Measurements from ENCODE around the gene ADGRA1. TPM values are rescaled to one million over a fixed set of nuclear protein-coding genes. Genes with fewer than 3 reads are reported as not detected.
"Not testable (repeated sequence)": the region's sequence is repeated elsewhere in the genome, so short reads cannot be mapped to it uniquely, and the experiment has no call there.

ADGRA1 gene
- total RNA-seq, 1 experiment from 2014 or later, result not detected

GRCh38 chr10:133110609-133111275 lies 23.0 kb downstream of the ADGRA1 start:
- no peak for DNase-seq (ENCODE audit: low read depth)

DNA sequence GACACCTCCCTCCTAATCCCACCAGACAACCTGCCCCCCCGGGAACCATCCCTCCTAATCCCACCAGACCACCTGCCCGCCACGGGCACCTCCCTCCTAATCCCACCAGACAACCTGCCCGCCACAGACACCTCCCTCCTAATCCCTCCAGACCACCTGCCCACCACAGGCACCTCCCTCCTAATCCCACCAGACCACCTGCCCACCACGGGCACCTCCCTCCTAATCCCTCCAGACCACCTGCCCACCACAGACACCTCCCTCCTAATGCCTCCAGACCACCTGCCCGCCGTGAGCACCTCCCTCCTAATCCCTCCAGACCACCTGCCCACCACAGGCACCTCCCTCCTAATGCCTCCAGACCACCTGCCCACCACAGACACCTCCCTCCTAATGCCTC lies 23.9 kb downstream of the ADGRA1 start:
- DNase-seq (ENCODE audit: low read depth), result not testable (repeated sequence)

- no peak for DNase-seq (ENCODE audit: low read depth)
Measured at GRCh38 chr10:133113146-133113830, 25.6 kb downstream of the ADGRA1 start.

GRCh38 chr10:133113847-133114246 lies 26.1 kb downstream of the ADGRA1 start:
- DNase-seq (ENCODE audit: low read depth), result no peak

- no peak for DNase-seq (ENCODE audit: low read depth)
Measured at GRCh38 chr10:133114251-133114650, 26.5 kb downstream of the ADGRA1 start.

DNA sequence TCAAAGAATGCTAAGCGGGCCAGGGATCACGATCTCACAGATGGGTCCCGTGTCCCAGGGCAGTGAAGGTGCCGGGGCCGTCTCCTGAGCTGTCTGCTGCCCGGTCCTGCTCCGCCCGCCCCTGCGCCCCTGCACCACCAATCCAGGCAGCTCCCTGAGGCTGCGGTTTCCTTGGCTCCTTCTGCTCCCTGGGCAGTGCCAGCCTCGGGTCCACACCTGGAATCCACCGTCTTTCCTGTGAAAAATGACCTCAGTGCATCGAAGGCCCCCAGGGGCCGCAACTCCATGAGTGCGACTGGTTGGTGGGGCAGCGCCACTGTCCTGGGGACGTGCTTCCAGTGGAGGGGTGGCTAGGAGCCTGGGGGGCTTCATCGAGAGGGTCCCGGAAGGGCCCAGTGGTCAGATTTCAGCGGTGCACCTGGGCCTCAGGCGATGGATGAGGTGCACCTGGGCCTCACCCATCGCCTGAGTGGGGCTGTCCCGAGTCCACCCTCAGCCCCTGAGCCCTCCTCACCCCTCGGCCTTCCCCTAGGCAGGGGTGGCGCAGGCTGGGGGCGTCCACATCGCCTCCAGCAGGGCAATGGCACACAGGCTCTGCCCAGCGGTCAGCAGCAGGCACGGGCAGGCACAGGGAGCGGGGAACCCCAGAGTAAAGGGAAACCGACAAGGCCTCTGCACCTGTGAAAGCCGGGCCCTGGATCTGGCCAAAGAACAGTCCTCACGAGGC lies 27.2 kb downstream of the ADGRA1 start:
- no peak for DNase-seq (ENCODE audit: low read depth)

DNA sequence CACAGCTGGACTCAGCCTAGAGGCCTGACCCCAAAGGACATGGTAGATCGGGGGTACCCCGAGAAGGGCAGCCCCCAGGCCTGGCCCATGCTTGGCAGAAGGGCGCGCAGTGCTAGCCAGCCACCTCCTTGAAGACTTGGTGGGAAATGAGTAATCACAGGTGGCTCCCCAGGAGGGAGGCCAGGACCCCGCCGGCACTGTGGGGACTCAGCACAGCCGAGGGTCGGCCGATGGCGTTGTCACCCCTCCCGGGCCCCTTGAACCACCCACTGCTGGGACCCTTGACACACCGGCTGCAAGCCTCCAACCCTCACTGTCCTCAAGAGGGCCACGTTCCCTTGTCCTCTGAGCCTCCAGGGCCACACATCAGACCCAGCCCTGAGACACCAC lies 27.7 kb downstream of the ADGRA1 start:
- no peak for DNase-seq (ENCODE audit: low read depth)

DNA sequence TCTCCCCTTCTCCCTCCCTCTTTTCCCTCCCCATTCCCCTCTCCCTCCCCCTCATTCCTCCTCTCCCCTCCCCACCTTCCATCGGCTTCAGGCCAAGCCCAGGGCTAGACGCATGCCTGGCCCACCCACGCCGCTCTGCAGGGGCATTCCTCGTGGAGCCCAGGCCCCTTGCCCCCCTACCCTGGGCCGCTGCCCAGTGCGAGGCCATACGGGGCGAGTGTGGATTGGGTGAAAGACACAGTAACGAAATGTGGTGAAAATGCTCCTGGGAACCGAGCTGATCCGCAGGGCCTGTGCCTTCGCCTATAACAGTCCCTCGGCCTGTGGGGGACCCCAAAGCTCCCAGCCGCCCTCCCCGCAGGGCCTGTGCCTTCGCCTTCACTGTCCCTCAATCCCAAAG lies 28.3 kb downstream of the ADGRA1 start:
- DNase-seq (ENCODE audit: low read depth), result no peak

DNA sequence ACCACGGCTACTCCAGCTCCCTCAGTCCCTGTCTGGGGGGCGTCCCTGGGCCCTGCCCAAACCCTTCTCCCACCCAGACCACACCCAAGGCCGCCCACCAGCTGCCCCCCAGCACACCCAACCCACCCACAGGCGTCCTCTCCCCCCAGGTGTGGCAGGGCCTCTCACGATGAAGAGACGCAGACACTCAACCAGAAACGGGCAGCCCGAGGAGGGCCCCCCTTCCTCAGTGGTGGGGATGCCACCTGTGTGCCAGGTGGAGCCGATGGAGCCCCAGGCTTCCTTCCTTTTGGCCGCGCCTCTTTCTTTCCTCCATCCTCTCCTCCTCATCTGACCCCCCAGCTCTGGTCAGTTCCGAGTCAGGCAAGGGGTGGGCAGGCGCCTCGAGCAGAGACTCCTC lies 28.7 kb downstream of the ADGRA1 start:
- no peak for DNase-seq (ENCODE audit: low read depth)

GRCh38 chr10:133117036-133117687 lies 29.4 kb downstream of the ADGRA1 start:
- DNase-seq (ENCODE audit: low read depth), result no peak

- DNase-seq (ENCODE audit: low read depth), result no peak
Measured at GRCh38 chr10:133117688-133118071, 30.0 kb downstream of the ADGRA1 start.

GRCh38 chr10:133121479-133121878 lies 33.8 kb downstream of the ADGRA1 start:
- DNase-seq (ENCODE audit: low read depth), result no peak

DNA sequence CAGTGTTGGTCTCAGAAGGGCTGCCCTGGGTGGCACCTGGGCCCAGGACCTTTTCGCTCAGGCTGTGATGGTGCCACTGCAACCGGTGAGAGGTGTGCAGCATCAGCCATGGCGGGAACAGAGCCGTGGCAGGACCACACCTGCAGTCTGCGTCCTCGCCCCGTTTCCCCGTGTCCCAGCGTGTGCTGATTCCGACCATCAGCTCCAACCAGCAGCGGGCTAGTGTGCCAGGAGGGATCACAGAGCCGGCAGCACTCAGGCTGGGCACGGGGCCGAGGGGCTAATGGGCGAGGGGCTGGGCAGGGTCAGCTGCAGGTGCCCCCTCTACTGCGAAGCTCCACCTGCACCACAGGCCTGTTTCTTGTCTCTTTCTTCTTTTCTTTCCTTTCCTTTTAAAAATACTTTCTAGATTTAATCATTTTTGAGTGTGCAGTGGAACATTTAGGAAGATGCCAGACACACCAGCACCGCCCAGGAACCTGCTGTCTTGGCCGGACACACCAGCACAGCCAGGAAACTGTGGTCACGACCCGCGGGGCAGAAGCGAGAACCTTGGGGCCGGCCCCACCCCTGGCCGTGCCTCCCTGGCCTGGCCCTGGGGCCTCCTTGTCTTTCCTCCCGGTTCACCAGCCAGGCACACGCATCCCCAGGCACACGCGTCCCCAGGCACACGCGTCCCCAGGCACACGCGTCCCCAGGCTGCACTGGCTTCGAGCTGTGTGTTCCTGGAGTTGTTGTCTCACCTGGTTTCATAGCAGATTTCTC lies 34.6 kb downstream of the ADGRA1 start:
- DNase-seq (ENCODE audit: low read depth), result no peak

DNA sequence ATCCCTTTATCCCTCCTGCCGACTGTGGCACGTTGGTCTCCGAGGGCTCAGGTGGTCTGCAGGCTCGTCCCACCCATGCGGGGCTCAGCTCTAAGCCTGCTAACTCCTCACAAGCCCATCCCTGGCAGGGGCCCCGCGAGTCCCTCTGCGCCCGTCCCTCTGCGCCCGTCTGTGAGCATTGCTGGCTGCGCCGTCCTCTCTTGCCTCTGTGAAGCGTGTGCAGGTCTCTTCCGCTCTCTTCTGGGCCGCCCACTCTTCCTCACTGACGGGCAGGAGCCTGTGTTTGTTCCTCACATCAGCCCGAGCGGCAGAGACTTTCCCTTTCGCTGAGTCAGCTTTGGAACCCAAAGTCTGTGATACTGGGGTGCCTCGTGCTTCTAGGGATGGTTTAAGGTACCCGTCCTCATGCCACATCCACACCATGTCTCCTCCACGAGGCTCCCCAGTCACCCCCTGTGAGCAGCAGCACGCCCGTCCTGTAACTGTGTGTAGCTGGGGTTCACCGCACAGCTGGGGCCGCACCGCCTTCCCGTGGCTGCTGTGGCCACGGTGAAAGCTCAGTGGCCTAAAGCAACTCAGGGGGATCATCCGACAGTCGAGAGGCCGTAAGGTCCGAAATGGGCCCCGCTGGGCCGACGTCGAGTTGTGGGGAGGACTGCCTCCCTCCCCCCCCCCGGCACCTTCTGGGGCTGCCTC lies 35.5 kb downstream of the ADGRA1 start:
- no peak for DNase-seq (ENCODE audit: low read depth)

- DNase-seq (ENCODE audit: low read depth), result no peak
Measured at GRCh38 chr10:133123746-133124356, 36.1 kb downstream of the ADGRA1 start.

GRCh38 chr10:133124357-133125211 lies 36.9 kb downstream of the ADGRA1 start:
- no peak for DNase-seq (ENCODE audit: low read depth)

GRCh38 chr10:133125901-133126300 lies 38.2 kb downstream of the ADGRA1 start:
- DNase-seq (ENCODE audit: low read depth), result no peak

DNA sequence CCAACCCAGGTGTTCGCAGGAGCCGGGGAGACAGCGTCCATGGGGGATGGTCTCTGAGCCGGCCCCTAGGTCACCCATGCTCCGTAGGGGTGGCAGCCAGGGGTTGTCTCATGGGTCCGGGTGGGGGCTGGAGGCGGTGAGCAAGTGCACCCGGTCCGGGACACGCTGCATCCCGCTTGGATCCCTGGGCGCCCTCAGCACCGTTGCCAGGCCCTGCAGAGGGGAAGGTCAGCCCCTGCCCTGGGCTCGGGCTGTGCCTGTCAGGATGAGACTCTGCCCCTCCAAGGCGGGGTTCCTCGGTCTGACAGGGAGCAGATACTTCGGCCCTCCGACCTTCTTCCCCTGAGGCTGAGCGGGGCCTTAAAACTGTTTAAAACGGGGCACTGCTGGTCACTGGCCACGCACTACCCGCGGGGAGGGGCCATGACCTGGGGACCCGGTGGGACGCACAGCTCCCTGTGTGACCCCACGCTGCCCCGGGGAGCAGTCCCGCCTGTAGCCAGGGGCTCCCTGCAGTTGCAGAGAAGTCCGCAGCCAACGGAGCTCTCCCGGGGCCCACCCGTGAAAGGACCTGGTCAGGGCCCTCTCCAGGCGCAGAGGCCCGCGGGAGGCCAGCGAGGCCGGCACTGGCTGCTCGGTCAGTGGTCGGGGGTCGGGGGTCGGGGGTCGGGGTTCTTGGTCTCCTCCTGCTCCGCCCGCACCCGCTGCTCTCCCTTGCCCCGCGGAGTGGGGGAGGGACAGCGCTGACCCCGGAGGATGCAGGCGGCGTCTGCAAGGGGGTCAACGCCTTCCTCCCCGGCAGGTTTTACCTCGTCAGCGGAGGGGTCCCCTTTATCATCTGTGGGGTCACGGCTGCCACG lies 38.9 kb downstream of the ADGRA1 start:
- DNase-seq (ENCODE audit: low read depth), result no peak
